Measurements from ENCODE around the gene PARS2.

PARS2 gene

DNA sequence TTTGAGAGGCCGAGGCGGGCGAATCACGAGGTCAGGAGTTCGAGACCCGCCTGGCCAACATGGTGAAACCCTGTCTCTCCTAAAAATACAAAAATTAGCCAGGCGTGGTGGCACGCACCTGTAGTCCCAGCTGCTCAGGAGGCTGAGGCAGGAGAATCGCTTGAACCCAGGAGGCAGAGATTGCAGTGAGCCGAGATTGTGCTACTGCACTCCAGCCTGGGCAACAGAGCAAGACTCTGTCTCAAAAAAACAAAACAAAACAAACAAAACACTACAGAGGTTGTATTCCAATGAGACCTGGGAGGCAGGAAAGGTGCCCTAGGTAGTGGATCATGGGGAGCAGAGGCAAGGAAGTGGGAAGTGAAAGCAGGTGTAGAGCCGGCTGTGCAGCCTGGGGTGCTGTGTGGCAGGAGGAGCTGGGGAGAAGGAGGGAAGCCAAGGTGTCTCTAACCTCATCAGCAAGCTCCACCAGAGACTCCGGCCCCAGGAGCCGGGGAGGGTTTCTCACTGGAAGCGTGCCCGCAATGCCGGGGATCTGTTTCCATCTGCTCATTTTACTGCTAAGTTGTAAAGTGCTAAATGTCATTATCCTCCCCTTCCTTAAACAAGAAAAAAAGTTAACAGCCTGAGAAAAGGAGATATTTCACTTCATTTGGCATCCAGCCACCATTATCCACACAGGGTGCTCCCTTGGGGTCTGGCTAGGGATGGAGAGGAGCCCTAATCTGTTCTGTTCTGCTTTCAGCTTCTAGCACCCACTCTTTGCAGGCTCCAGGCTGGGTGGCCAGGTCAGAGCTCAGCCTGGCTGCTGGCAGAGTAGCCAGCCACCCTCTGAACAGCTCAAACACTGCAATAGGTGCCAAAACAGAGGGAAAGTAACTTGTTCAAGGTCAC, 11.8 kb upstream of the PARS2 start:
- in situ Hi-C loops (cut with MboI; ENCODE audit: low sequenced_read_pairs): loop anchor here (25.0 kb wide), 1 partner anchor 914 kb away; no protein-coding TSS in a partner anchor

DNA sequence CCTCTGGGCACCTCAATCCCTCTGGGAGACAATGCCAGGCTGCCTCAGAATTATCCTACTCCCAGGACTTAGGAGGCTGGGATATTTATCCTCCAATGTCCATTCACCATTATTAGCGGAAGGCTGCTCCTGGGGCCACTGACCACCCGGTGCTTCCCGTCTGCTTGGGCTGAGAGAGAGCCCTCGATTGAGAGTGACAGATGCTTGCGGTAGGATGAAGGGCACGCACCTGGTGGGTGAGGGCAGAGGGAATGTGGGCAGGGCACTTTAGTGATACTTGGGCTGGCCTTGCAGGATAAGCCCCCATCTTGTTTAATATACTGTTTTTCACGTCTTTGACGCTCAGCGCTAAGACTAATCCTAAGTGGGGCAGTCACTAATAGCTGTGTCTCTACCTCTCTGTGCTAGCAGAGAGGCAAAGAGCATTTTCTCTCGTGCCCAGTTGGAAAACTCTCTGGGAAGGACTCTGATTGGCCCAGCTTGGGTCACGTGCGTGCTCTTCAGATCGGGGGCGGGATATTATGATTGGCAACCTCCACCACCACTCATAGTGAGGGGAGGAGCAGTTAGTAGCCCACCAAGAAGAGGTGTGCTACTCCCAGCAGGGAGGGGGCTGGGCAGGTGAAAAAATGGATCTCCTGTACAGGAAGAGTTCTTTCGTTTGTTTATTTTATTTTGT, 10.6 kb upstream of the PARS2 start:
- in situ Hi-C loops (cut with MboI; ENCODE audit: low sequenced_read_pairs): loop anchor here (25.0 kb wide), 1 partner anchor 913 kb away; no protein-coding TSS in a partner anchor

DNA sequence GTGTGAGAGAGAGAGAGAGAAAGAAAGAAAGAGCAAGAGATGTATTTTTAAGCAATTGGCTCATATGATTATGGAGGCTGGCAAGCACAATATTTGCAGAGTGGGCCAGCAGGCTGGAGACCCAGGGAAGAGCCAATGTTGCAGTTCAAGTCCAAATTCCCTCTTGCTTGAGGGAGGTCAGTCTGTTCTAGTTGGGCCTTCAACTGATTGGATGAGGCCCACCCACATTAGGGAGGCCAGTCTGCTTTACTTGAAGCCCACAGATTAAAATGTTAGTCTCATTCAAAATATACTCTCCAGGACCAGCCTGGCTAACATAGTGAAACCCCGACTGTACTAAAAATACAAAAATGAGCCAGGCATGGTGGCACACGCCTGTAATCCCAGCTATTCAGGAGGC, 8.6 kb upstream of the PARS2 start:
- in situ Hi-C loops (cut with MboI; ENCODE audit: low sequenced_read_pairs): no loop called here

DNA sequence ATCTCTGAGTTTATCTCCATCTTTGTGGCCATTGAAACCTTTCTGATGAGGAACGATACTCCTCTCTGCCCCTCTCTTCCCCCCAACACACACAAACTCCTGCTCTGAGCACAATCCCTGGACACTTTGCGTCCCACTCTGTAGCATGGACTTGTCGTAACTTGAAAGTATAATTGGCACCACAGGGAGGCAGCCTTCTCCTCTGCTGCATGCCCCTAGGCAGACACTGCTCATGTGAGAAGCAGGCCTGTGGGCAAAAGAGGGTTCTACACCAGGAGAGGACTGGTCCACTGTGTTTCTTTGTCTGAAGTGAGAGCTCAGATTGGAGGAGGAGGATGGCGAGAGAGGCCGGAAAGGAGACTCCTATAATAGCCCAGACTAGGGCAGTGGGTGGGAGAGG, 3.8 kb upstream of the PARS2 start:
- in situ Hi-C loops (cut with MboI; ENCODE audit: low sequenced_read_pairs): no loop called here

DNA sequence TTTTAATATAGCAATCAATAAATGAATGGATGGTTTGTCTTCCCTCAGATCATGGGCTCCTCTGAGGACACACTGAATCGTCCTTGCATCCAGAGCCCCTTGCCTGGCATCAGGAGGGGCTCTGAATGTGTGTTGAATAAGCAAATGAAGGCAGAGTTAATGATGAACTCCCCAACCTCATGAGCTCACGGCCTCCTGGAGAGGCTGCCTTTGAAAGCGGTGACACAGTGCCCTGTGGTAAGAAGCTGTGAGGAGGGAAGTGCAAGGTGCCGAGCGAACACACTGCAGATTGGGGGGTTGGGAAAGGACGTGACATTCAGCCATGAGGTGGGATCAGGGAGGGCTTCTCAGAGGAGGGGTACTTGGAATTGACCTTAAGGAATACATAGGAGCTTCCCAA, 3.2 kb upstream of the PARS2 start:
- in situ Hi-C loops (cut with MboI; ENCODE audit: low sequenced_read_pairs): no loop called here

DNA sequence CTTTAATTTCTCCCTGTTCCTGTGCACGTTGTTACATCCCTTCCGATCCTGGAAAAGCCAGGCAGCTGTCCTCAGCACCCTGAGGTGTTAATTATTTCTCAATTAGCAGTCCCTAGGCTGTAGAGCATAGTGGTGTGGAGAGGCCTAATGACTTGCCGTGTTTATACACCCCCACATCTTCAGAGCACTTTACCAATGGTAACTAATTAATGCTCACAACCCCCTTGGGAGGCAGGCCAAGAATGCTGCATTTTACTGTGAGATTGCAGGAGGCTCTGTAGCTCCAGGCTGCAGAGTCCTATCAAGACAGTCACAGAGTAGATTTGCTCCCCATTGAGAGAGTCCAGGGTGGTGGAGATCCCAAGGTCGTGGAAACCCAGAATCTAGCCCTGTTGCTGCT, 2.4 kb upstream of the PARS2 start:
- in situ Hi-C loops (cut with MboI; ENCODE audit: low sequenced_read_pairs): no loop called here

DNA sequence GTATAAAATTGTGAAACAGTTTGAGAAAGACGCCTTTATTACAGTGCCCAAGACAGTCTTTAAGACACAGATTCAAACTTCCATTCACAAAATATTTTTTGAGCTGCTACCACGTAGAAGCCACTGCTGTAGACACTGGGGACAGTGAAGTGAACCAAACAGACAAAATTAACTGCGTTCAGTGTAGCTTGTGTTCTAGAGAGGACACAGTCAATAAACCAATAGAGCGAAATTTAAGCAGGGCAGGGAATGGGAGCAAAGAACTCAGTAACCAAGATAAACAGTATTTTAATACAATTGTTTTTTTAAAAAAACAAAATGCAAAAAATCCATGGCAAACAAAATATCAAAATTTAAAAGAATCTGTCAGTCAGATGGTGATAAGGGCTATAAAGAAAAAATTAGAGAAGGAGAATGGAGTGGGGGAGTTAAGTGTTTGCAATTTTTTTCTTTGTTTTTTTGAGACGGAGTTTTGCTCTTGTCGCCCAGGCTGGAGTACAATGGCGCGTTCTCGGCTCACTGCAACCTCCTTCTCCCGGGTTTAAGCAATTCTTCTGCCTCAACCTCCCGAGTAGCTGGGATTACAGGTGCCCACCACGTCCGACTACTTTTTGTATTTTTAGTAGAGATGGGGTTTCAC, 719 bp upstream of the PARS2 start:
- in situ Hi-C loops (cut with MboI; ENCODE audit: low sequenced_read_pairs): no loop called here

DNA sequence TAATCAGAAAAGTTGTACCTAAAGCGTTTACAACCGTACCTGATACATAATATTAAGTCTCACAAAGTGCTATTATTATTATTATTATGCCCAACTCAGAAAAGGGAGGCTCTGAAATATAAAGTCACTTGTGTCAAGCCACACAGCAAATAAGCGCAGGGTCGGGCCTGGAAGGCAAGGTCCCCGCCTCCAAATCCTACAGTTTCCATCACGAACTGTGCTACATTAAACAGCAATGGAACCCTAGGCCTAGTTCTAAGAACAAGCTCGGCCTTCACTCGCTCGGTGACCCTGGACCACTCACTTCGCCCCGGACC, 549 bp downstream of the PARS2 start:
- in situ Hi-C loops (cut with MboI; ENCODE audit: low sequenced_read_pairs): no loop called here

DNA sequence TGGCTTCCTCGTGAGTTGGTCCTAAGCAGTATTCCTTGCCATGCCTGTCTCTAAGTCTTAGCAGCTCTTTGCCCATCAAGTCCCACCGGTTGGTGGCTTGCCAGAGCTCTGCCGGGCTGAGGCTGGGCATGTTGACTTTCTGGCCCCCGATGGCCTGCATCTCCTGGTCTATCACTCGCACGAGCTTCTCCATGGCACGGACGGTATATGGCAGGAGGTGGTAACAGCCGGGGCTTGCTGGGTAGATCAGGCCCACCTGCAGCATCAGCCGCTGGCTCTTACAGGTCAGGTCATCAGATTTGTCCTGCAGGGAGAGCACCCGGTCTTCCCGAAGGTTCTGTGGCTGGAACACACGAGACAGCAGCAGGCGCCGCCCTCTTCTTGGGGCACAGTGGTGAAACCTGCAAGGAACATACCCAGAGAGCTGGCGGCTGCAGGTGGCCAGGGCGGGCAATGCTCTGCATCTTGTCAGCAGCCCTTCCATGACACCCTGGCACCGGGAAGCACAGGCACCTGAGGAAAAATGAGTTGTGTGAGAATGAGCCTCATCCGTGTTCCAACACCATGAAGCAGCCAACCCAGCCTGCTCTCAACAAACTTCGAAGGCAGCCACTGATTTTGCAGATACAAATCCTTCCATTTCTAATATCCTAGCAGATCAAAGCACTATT, 5.5 kb downstream of the PARS2 start:
- in situ Hi-C loops (cut with MboI; ENCODE audit: low sequenced_read_pairs): no loop called here

DNA sequence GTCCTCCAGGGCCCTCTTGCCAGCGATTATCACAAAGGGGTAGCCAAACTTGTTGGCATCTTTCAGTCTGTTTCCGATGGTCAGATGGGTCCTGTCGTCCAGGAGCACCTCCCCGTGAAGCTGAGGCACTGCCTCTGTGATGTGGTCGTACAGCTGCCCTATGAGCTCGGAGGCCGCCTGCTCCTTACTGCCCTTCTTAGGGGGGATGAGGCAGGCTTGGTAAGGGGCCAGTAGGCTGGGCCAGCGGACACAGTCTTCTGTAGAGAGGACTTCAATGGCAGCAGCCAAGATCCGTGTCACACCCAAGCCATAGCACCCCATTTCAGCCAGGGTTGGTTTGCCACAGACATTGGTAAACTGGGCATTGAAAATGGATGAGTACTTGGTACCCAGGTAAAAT, 6.5 kb downstream of the PARS2 start:
- in situ Hi-C loops (cut with MboI; ENCODE audit: low sequenced_read_pairs): no loop called here

DNA sequence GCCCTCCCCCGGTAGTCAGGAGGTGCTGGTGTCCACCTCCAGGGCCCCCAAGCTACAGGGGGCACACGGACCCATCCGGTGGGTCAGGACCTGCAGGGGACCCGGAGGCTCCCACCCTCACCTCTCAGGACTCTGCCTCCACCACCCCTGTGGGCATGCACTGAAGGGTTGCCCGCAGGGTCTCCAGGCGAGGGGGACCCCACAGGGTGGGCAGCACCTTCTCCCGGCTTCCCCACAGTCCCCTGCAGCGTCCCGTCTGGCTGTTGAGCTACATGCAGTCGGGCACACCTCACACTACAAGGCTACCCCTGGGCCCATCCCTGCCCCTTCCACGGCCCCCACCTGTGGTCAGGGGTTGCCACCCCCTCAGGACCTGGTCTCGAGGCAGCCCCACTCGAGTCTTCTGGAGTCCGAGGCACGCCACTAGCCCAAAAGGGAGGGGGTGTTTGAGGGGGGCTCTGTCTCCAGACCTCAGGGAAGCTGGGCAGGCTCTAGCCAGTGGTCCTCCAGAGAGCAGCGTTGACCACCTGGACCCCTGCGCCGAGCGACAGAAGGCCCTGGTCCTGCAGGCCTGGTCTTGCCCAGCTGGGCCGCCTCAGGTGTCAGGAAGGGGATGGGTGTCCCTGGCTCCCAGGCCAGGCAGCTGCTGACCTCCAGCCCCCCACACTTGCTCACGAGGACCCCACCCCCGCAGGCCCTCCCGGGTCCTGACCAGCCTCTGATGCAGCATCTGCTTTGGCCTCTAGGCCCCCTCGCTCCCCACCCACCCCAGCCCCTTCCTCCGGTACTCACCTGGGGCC, 9.6 kb downstream of the PARS2 start:
- in situ Hi-C loops (cut with MboI; ENCODE audit: low sequenced_read_pairs): no loop called here

DNA sequence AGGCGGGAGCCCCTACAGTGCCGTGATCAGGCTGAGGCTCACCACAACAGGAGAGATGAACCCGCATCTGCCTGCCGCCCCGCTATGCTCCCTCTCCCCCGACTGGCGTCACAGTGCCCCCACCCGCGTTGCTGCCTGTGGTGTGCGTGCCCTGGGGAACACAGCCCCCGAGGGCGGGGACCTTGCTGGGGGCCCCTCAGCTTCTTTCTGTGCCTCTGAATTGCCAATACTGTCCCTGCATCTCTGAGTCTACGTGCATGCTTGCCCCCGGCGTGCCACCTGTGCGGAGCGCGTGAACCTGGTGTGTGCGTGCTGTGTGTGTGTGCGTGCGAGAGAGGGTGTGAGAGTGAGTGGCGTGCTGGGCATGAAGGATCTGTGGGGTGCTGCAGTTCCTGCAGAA, 10.3 kb downstream of the PARS2 start:
- in situ Hi-C loops (cut with MboI; ENCODE audit: low sequenced_read_pairs): no loop called here

DNA sequence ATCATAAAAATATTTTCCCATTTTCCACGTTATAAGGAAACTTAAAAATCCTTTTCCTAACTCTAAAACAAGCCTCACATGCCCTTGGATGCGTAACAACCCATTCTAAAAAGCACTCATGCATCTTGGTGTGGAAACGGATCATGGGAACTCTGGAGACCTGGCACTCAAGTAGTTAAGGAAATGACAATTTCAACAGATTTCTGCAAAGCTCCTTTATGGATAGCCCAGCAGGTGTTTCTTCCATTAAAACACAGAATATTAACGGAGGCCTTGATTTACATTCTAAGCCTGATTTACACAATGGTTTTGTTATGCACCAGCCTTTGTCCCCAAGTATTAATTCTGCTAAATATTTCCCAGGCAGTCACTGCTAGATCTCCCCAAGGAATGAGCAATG, 12.9 kb downstream of the PARS2 start:
- in situ Hi-C loops (cut with MboI; ENCODE audit: low sequenced_read_pairs): no loop called here

DNA sequence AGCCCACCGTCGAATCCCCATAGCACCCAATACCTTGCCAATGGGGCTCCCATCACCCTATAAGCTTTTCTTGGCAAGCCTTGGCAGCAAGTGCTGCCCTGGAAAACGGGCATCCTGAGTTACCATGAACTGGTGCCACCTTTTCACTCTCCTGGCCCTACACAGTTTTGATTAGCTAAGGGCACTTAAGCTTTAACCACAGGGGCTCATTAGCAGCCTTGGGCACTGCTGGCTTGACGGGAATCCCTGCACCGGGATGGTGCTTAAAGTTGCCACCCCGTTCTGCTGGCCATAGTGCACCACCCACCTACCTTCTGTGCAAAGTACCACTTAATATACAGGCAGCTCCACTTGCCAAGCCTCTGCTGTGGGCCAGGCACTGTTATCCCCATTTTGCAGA, 13.7 kb downstream of the PARS2 start:
- in situ Hi-C loops (cut with MboI; ENCODE audit: low sequenced_read_pairs): no loop called here

DNA sequence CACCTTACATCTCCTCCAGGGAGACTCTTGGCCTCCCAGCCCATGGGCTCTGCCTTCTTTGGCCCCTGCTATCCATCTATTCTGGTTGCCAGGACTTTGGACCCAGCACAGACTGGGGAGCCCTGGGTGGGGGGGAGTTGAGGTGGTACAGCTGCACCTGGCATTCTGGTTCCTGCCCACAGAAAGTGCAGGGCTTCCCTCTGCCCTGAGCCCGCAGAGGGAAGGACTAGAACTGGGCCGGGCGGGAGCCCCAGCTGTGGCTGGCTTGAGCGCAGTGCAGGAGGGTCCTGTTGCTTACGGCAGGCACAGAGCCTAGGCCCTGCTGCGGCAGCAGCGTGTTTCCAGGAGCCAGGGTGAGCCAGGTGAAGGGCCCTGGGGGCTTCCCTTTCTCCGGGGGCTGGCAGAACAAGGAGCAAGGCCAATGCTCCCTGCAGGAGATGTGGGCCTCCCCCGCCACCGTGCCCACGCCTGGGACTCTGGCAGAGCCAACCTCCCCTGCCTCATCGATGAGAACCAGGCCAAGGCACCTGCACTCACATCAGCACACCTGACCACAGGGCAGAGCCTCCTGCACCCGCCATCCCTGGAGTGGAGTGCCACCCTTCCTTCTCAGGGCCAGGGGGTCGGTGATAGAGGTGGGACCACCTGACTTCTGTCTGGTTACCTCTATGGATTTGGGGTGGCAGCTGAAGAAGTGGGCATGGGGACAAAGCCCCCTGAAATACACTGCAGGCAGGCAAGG, 16.1 kb downstream of the PARS2 start:
- in situ Hi-C loops (cut with MboI; ENCODE audit: low sequenced_read_pairs): no loop called here

DNA sequence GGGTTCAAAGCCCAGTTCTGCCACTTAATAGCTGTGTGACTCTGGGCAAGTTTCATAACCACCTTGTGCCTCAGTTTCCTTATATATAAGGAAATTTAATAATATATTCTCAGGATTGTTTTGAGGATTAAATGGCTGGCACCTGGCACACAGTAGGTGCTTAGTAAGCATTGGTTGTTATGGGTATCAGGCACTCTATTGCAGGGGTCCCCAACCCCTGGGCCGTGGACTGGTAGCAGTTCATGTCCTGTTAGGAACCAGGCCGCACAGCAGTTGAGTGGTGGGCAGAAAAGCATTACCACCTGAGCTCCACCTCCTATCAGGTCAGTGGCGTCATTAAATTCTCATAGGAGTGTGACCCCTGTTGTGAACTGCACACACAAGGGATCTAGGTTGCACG, 18.5 kb downstream of the PARS2 start:
- in situ Hi-C loops (cut with MboI; ENCODE audit: low sequenced_read_pairs): no loop called here

DNA sequence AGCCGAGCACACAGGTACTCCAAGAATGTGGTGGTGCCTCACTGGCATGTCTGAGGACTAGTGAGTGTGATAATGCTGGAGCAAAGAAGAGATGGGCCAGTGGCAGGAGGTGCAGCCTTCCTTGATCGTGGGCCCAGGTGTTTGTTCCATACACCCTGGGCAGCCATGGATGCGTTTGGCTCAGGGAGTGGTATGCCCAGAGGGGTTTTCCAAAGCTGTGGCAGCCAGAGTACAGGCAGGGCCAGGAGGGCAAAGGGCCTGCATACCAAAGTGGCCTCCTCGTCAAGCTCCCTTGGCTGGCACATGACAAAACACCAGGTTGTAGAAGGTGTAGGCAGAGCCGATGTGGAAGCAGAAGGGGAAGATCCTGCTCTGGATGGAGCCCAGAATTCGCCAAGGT, 19.0 kb downstream of the PARS2 start:
- in situ Hi-C loops (cut with MboI; ENCODE audit: low sequenced_read_pairs): no loop called here

DNA sequence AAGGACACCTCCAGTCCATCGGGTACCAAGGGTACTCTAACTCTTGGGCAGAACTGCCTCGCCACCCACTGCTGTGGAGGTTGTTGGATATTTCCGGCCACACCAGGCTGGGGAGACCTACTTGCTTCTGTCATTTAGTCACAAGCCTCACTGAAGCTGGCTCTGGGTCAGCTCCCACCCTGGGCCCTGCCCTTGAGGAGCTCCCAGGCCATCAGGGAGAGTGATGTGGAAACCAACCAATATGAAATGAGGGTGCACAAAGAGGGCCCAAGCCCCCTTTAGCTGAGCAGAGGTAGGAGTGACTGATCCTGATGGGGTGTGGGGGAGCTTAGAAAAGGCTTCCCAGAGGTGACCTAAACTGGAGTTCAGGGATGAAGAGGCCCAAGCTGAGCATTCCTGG, 19.6 kb downstream of the PARS2 start:
- in situ Hi-C loops (cut with MboI; ENCODE audit: low sequenced_read_pairs): no loop called here

DNA sequence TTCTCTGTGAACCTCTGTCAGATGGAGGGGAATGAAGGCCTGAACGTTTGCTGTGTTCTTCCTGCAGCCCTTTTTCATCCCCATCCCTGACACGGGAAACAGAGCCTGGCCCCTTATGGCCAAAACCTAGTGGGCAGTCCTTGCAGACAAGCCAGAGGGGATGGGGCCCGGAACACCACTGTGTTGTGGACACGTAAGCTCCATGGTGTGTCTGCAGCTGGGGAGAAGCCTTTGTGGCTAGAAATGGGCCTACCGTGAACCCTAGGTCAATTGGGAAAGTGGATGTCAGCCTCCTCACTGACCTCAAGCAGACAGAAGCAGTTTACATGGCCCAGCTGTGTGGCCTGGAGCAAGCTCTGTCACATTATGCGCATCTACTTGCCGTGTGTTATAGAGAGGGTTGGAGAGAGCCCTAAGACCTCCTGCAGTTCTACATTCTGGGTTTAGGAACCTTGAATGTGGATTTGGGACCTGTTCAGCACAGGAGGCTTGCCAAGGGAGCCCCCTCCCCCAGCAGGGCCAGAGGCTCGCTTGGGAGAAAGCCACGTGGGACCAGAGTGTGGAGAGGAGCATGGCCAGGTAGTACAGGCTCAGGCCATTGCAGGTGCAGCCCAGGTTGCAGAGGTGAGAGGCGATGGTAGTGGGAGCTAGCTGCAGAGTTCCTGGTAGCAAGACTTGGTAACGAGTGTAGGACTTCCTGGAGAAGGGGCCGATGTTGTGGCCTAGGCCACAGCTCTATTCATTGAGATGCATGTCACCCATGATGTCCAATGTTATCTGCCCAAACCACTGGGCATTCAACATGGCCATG, 20.7 kb downstream of the PARS2 start:
- in situ Hi-C loops (cut with MboI; ENCODE audit: low sequenced_read_pairs): no loop called here

All from HL-60/S4 treated with retinoic acid at 250 ng/mL for 4 days and 3 days (cell line).